EH (cell line): Measurements from ENCODE around the gene ACLY.
"Not testable (repeated sequence)": the region's sequence is repeated elsewhere in the genome, so short reads cannot be mapped to it uniquely, and the experiment has no call there.

Source experiments
- DNase-seq: peaks from one replicate; pipeline ENCODE4 v3.0.0-alpha.2; 2015; ENCODE audit warnings: low read depth

ACLY gene

DNA sequence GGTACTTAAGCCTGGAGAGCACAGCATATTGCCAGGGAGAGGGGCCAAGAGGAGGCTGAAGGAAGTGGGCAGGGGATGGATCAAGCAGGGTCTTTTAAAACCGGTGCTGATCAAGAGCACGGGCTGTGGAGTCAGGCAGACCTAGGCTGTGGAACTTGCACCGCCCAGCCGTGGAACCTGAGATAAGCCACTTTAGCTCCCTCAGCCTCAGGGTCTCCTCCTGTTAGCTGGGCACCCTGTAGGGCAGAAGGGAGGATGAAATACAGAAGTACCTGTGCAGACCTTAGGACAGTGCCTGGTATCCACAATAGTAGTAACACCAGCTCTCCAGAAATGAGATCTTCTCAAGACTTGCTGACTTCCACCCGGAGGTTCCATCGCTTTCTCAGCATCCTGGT, 20.9 kb upstream of the ACLY start:
- no peak for DNase-seq

DNA sequence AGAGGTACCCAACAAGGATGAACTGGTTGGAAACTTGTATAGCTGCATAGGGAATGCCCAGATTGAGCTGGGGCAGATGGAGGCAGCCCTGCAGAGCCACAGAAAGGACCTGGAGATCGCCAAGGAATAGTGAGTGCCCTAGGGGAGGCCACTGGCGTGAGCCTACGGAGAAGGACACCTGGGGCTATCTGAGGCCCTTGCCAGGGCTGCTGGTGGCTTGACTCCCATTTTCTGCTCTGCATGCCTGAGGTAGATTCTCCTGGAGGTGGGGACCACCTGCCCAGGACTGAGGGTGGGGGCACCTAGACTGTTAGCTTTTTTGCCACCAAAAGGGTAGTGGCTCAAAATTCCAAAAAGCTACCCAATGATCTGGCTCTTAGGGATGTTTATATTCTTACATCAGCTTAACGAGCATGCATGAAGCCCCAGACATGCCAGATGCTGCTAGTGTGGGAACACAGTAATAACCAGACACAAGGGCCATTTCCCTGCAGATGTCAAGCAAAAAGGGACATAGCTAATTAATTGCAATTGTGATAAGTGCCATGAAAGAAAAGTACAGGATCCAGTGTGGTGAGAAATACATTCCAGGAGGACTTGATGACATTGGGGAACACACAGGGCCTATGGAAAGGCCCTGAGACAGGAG, 20.4 kb upstream of the ACLY start:
- no peak for DNase-seq

DNA sequence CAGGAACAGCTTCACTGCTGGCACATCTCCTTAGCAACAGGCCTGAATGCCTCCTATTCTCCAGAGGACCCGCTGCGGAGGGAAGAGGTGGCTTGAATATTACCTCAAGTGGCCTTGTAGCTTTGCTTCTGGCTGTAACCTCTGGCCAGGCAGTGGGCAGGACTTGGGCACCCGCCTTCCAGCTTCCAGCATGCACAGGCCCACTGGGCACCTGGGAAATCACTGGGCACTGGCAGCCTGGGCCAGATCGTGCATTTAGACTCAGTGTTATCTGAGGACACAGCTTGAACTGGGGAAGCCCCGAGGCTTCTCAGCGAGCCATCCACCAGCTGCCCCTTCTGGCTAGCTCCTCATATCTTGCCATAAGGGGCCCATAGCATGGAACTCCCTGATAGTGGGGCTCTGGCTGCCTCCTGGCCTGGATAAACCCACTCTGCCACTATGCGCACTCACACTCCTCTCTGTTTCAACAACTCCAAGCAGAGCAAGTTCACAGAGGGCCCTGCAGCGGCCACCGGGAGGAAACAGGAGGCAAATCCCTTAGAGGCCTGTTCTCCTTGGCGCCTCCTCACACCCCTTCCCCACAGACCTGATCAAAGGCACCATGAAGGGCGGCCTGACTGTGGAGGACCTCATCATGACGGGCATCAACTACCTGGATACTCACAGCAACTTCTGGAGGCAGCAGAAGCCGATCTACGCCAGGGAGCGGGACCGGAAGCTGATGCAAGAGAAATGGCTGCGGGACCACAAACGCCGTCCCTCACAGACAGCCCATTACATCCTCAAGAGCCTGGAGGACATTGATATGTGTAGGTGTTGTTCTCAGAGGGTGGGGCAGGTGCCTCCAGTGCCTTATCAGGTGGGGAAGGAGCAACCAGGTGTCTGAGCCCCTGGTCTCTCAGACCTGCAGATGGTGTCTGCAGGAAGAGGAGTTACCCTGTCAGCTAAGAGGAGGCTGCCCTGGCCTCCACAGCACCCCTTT, 19.5 kb upstream of the ACLY start:
- DNase-seq, result no peak

DNA sequence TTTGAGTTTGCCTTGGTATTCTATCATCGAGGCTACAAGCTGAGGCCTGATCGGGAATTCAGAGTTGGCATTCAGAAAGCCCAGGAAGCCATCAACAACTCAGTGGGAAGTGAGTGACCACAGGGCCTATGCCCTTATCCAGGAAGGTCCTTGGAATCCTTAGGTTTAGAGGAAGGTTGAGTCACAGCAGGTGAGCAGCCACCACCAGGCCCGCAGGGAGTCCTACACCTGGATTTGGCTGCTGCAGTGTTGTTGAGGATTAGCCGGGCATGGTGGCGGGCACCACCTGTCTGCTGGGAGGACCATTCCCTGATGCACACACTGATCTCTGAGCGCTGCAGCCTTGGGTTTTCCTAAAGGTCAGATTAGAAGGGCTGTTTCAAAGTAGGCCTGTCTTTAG, 16.9 kb upstream of the ACLY start:
- no peak for DNase-seq

DNA sequence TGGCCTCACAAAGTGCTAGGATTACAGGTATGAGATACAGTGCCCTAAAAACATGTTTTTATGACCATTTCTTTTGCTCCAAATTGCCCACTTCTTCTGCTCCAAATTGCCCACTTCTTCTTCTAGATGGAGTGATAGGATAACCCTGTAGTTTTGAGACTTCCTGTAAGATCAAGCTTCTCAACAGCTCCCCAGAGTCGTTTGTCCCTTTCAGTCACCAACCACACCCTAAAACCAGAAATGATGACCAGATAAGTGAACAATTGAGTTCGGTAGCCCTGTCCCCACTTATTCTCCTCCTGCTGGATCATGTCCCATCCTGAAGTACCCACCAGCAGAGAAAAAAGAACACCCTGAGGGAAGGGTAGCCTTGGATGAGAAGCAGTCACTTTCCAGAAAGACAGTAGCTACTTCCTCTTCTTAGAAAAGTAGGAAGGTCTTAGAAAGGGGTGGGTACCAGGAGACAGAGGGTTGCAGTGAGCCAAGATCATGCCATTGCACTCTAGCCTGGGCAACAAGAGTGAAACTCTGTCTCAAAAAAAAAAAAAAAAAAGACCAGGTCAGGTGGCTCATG, 14.2 kb upstream of the ACLY start:
- DNase-seq, result no peak

DNA sequence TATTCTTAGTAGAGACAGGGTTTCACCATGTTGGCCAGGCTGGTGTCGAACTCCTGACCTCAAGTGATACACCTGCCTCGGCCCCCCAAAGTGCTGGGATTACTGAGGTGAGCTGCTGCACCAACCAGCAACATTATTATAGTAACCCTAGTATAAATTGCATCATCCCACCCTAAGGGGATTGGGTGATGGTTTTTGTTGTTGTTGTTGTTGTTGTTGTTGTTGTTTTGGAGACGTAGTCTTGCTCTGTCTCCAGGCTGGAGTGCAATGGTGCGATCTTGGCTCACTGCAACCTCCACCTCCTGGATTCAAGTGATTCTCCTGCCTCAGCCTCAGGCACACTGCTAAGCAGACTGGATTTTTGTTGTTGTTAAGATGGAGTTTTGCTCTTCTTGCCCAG, 13.0 kb upstream of the ACLY start:
- DNase-seq, result not testable (repeated sequence)

DNA sequence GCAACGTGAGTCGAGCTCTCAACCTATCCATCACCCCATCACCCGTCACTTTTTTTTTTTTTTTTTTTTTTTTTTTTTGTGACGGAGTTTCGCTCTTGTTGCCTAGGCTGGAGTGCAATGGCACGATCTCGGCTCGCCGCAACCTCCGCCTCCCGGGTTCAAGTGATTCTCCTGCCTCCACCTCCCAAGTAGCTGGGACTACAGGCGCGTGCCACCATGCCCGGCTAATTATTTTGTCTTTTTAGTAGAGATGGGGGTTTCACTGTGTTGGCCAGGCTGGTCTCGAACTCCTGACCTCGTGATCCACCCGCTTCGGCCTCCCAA, 12.0 kb upstream of the ACLY start:
- not testable (repeated sequence) for DNase-seq

DNA sequence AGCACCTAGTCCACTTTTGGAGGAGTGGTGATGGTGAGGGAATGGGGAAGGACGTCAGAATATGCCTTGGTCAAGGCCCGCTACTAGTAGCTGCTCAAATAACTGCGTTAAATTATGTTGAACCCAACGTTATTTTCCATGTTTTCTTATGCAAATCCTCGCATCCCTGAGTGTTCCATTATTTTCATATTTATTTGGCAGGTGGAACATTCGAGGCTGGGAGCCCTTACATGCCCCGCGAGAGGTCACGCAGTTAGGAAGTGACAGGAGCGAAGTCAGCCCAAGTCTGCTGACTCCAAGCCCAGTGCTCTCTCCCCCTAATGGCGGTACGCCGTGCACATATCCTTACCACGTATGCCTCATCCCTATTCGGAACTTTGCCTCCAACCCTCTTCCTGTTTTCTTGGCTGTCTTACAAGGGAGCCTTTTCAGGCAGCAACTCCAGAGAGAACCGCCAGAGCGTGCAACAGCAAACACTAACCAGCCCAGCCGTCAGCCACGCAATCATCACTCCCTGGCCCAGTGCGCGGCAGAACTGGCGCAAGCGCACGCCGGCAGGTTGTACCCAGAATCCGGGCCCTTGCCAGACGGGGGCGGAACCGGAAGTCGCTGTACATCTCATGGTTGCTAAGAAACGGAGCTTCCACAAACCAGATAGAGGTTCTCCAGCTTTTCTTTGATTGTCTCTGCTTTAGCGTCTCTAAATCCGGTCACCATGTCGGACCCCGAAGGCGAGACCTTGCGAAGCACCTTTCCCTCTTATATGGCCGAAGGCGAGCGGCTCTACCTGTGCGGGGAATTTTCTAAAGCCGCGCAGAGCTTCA, 11.5 kb upstream of the ACLY start, which contains the start of gene ODAD4:
TSS of gene ODAD4 (plus strand) at position 609 of the 824 bp plus-strand sequence. CDS start at position 716, 107 bp downstream.
- peak; percentile 99 for DNase-seq

DNA sequence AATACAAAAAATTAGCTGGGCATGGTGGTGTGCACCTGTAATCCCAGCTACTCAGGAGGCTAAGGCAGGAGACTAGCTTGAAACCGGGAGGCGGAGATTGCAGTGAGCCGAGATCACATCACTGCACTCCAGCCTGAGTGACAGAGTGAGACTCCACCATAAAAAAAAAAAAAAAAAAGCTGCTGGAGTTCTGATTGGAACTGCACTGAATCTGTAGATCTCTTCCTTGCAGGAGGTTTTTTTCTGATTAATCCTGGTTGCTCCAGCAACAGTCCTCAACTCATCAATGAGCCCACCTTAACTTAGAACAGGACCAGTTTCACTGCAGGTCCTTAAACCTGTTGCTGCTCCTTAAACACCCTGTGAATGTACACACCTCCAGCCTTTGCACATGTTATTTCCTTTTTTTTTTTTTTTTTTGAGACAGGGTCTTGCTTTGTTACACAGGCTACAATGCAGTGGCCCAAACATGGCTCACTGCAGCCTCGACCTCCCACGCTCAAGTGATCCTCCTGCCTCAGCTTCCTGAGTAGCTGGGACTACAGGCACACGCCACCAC, 10.0 kb upstream of the ACLY start:
- no peak for DNase-seq

DNA sequence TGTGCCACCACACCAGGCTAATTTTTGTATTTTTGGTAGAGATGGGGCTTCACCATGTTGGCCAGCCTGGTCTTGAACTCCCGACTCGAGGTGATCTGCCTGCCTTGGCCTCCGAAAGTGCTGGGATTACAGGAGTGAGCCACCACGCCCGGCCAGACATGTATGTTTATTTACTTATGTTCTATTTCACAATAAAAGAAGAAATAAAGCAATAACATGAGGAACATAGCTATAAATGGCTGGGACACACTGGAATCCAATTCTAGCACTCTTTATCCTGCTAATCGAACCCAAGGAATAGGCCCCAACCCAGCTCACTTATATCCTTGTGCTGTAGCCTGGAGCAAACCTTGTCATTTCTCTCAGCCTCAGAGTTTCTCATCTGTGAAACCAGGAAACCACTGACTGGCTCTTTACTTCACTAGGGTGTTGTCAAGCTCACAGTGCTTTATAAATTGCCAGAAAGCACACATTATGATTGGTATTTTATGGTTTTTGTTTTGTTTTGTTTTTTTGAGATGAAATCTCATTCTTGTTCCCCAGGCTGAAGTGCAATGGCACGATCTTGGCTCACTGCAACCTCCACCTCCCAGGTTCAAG, 7.3 kb upstream of the ACLY start:
- DNase-seq, result no peak

DNA sequence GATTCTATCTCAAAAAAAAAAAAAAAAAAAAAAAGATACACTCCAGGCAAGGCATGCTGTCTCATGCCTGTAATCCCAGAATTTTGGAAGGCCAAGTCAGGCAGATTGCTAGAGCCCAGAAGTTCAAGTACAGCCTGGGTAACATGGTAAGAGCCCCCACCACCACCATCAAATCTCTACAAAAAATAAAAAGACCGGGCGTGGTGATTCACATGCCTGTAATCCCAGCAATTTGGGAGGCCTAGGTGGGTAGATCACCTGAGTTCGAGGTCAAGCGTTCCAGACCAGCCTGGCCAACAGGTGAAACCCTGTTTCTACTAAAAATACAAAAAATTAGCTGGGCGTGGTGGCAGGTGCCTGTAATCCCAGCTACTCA, 1.8 kb upstream of the ACLY start:
- DNase-seq, result no peak

DNA sequence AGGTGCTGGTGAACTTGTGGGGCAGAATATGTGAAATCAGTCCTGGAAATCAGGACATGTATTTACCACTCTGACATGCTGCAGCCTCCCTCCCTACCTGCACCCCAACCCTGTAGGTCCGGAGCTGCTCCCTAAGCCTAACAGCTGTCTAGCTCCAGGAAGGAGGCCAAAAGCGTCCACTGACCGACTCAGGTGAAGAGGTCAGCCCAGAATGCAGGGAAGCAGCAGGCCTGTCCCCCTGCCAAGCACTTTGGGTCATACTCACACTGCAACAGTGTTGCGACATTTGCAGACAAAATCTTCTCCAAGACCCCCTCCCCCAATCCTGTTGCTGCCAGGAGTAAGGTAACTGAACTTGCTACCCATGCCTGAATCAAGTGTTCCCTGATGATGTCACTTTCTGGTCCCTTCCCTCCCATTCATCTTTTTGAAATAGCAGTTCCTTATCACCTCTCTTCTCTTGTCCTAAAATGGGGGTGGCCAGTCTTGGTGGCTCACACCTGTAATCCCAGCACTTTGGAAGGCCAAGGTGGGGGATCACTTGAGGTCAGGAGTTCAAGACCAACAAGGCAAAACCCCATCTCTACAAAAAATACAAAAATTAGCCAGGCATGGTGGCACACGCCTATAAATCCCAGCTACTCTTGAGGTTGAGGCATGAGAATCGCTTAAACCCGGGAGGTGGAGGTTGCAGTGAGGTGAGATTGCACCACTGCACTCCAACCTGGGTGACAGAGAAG, 1.3 kb upstream of the ACLY start:
- DNase-seq, result no peak

DNA sequence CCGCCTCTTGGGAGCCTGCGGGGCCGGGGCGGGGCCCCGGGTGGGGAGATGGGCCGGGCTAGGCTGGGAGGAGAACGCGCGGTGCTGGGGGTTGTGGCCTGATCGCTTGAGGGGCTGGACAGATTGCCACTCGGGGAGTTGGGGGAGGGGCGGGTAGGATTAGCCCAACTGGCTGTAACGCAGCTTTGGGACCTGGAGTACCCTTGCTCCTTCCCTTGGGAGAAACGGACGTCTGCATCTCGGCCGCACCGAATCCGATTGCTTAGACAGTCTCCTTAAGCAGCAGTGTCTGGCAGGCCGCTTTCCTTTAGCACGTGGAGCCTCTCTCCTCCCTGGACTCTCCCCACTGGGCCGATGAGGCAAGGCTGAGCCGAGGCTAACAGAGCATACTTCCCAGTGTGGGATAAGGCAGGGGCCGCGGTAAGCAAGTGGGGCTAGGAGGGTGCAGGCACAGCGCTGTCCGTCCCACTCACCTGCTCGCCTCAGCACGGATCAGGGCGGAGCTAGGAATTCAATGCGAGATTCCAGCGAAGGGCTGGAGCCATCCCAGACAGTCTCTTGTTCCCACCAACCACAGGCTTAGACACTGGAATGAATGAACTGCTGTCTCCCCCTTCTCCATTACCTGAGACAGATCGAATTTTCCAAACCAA, 540 bp upstream of the ACLY start:
- DNase-seq, result no peak

DNA sequence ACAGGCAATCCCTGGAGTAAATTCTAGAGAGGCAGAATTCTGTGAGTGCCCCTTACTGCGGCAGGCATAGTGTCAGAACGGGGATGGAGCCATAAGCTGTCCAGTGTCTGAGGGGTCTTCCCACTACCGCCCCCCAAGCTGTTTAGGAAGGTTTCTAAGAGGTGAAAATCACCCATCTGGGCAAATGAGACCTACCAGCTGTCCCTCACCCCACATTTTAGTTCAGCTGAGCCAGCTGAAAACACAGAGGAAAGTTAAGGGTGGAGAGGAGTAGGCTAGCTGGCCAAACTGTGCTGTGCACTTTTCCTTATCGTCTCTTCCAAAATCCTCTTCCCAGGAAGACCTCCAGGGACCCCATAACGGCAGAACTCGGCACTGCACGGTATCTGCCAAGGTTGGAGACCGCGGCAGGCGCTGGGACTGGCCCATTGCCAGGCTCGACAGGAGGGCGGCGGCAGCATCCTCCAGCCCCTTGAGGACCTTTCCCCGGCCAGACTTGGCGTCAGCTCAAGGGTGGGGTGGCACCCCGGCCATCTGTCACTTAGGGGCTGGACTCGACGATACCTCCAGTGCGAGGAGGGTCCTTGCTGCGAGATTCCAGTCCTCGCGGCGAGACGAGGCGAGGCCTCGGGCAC, 955 bp downstream of the ACLY start:
- DNase-seq, result peak; percentile 56

DNA sequence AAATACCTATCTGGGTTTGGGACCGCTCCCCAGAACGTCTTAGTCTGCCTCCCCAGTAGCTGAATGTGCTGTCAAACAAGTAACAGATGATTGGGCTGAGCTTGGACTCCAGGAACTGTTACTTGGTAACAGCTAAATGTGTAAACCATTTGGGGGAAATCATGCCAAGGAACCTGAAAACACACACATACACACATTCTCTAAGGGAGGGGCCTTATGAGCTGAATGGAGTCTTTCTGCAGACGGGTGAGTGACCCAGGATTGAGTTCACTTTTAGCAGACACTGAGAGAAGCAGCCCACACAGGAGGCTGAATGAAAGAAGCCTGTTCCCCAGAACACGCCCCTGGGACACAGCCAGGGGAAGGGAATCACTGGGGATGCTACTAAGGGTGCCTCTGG, 1.6 kb downstream of the ACLY start:
- peak; percentile 63 for DNase-seq

DNA sequence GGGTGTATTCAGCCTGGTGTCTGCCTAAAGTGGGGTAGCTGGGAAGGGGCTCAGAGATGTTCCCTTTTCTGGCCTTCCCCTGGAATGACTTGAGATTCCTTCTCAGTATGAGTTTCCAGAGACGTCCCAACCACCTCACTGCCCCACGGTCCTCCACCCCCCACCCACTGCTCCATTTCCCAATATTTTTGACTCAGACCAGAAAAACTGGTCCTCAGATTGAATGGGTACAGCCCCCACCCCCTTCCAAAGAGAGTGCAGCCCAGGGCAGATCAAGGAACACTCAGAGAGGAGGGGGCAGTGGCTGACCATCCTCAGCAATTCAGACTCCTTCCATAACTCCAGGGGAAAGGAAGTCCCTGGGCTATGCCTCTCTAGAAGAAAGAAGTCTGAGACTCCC, 3.2 kb downstream of the ACLY start:
- no peak for DNase-seq

DNA sequence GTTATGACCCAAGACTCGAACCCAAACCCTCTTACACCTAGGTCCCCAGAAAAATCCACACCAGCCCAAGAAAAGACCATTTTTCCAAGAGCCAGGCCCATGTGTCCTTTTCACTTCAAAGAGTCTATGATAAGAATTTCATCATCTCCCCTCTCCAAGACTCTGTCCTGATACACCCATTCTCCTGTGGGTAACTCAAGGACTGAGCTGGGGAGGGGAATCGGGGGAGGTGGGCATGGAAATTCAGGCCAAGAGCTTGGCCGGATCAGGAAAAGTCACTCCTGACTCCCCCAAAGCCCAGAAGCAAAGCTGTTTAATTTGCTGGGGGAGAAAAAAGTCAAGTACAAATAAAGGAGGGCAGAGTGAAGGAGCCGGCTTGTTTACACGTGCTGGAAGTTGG, 3.7 kb downstream of the ACLY start:
- no peak for DNase-seq

DNA sequence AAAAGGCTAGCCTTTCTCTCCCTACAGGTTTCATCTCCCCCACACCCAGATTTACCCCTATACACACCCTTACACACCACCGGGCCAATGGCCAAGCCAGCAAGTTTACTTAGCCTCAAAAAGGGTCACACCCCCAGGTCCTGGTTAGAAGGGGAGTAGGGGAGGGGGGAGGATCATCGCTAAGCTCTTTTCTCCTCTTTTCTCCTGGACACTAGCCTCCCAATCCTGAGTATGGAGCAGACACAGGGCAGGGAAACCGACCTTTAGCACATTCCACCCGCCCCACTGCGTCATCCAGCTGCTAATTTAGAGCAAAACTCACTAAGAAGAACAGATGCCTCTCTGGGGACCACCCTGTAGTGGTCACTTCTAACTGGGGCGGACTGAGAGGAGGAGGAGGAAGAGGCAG, 4.4 kb downstream of the ACLY start:
- DNase-seq, result no peak

DNA sequence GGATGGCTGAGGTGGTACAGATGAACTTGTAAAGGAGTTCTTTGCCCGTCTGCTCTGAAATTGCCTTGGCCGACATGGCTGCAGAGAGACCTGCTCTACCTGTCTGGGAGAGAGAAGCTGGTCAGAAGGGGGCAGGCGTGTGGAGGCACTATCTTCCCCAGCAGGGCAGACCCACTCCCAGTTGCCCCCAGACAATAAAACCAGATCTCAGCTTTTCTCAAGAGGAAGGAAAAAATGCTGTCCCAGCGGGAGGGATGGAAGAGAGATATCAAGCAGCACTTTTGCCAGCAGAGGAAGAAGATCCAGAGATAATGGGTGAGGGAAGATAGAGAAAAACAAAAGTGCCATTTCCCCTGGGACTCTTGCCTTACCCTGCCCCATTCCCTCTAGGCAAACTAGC, 5.0 kb downstream of the ACLY start:
- DNase-seq, result no peak

DNA sequence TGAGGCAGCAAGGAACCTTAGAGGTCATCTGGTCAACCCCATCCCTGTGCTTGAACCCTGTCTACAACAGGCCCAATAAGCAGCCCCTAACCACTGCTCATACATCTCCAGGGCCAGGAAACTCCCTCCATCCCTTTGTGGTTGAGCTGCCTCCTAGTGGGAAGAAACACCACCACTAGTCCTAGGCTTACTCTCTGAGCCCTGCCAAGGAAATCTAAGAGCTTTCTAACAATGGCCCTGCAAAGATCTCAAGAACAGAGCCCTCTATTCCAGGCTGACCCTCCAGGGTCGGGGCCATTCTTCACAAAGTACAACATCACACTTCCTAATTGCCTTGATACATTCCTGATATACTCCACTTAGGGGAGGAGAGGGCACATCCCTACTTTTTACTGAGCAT, 5.8 kb downstream of the ACLY start:
- DNase-seq, result no peak
